OCI-LY3 (cell line): ENCODE data around the gene RUFY3.

Experiments
- CTCF ChIP-seq: fragments of 200-600, 300-600 bp; sonication (generic); IDR thresholded peaks from 2 replicates; pipeline ENCODE4 v1.5.1; 2014; ENCODE audit warnings: antibody characterized with exemption, low read length, low read depth
- EZH2phosphoT487 ChIP-seq: fragments of 200-600 bp; shearing (Covaris generic); IDR thresholded peaks from 2 replicates; pipeline ENCODE4 v1.6.1; 2018; ENCODE audit warnings: antibody characterized with exemption, mixed run types, low read depth

GRCh38 chr4:70737006-70737405 lies 15.2 kb downstream of the RUFY3 start:
- no peak for TF ChIP-seq CTCF
- no peak for TF ChIP-seq EZH2phosphoT487
